Urothelium cell line (cell line): Measurements from ENCODE around the gene TBC1D22A.
A peak's percentile ranks its signal among the peaks of the same experiment; 100 is the strongest.

Experiments used
- DNase-seq: peaks from one replicate; pipeline ENCODE4 v3.0.0; 2011; ENCODE audit warnings: low spot score, mixed read lengths
- FAIRE-seq: peaks from 2 replicates; lab custom pipeline; 2011; peaks lifted over from hg19 to GRCh38; lab: Jason Lieb, UNC

TBC1D22A gene

GRCh38 chr22:47189056-47189916, 426.8 kb downstream of the TBC1D22A start:
- FAIRE-seq (no peak), DNase-seq (no peak)

- FAIRE-seq (no peak), DNase-seq (no peak)
Measured at GRCh38 chr22:47190276-47190956, 428.0 kb downstream of the TBC1D22A start.

- DNase-seq (no peak), FAIRE-seq (no peak)
Measured at GRCh38 chr22:47190957-47191670, 428.7 kb downstream of the TBC1D22A start.

GRCh38 chr22:47191671-47192650, 429.5 kb downstream of the TBC1D22A start:
- no peak for FAIRE-seq
- no peak for DNase-seq

- DNase-seq (peak; percentile 46), FAIRE-seq (no peak)
Measured at GRCh38 chr22:47192651-47193437, 430.4 kb downstream of the TBC1D22A start.

GRCh38 chr22:47193606-47194329, 431.3 kb downstream of the TBC1D22A start:
- FAIRE-seq (peak; percentile 20), DNase-seq (no peak)

GRCh38 chr22:47194476-47195155, 432.2 kb downstream of the TBC1D22A start:
- FAIRE-seq = no peak
- DNase-seq = no peak

GRCh38 chr22:47195156-47195483, 432.7 kb downstream of the TBC1D22A start:
- FAIRE-seq = no peak
- no peak for DNase-seq

GRCh38 chr22:47195484-47196165, 433.2 kb downstream of the TBC1D22A start:
- FAIRE-seq (no peak), DNase-seq (no peak)

- DNase-seq (no peak), FAIRE-seq (peak; percentile 98)
Measured at GRCh38 chr22:47196166-47196849, 433.9 kb downstream of the TBC1D22A start.

GRCh38 chr22:47196881-47197772, 434.7 kb downstream of the TBC1D22A start:
- no peak for DNase-seq

GRCh38 chr22:47197773-47198500, 435.5 kb downstream of the TBC1D22A start:
- FAIRE-seq (no peak), DNase-seq (no peak)

More at GRCh38 chr22:47196881-47197772, 434.7 kb downstream of the TBC1D22A start:
- no peak for FAIRE-seq

GRCh38 chr22:47198801-47199251, 436.4 kb downstream of the TBC1D22A start:
- DNase-seq (no peak), FAIRE-seq (no peak)

GRCh38 chr22:47199261-47199978, 437.0 kb downstream of the TBC1D22A start:
- DNase-seq = no peak
- no peak for FAIRE-seq

GRCh38 chr22:47199979-47200272, 437.5 kb downstream of the TBC1D22A start:
- FAIRE-seq = no peak
- no peak for DNase-seq
